IMR-90 (cell line): ENCODE measurements around the gene GPR142. TPM values are rescaled to one million over a fixed set of nuclear protein-coding genes. Genes with fewer than 3 reads are reported as not detected.

Experiments used
- ATAC-seq: fragments of 200-7000 bp; cut with Tn5 transposase; 2 replicates; pipeline ENCODE4 v1.9.1; 2020; ENCODE audit warnings: low read depth, mild to moderate bottlenecking, moderate library complexity
- BruUV-seq: library from RNA; stranded (reverse); fragments of 400-500 nt; replicated peaks from 2 replicates; lab custom pipeline; 2021; lab: Mats Ljungman, UMichigan
- CTCF ChIA-PET: fragments of 300-600 bp; formaldehyde crosslinking; extraction: SDS; loops from one replicate; lab custom pipeline; 2021; ENCODE audit warnings: antibody characterized with exemption; lab: Yijun Ruan, JAX
- POLR2A ChIA-PET: fragments of 300-600 bp; sonication (Branson Sonifier 250); formaldehyde crosslinking; loops from one replicate; lab custom pipeline; 2022; ENCODE audit warnings: antibody characterized with exemption; ENCODE audit not compliant: unreplicated experiment; lab: Charles Lee
- DNase-seq: peaks from one replicate; pipeline ENCODE4 v3.0.0; 2013
- H2AFZ ChIP-seq: replicated peaks from 2 replicates; pipeline ENCODE3; 2013; ENCODE audit warnings: low read length, mild to moderate bottlenecking; ENCODE audit not compliant: poor library complexity
- H2AK5ac ChIP-seq: 2 replicates; pipeline ENCODE4 v1.6.1; 2013; ENCODE audit warnings: low read depth, low read length, inconsistent platforms
- H2AK9ac ChIP-seq: replicated peaks from 2 replicates; pipeline ENCODE3; 2013; ENCODE audit warnings: mild to moderate bottlenecking, low read depth, low read length, moderate library complexity; ENCODE audit not compliant: poor library complexity
- H2BK120ac ChIP-seq: 2 replicates; pipeline ENCODE4 v1.6.1; 2013; ENCODE audit warnings: low read depth, low read length, inconsistent platforms
- H2BK15ac ChIP-seq: 3 replicates; pipeline ENCODE4 v1.6.1; 2013; ENCODE audit warnings: low read depth, low read length, inconsistent platforms
- H2BK20ac ChIP-seq: 2 replicates; pipeline ENCODE4 v1.6.1; 2013; ENCODE audit warnings: low read depth, mild to moderate bottlenecking, inconsistent platforms, low read length, moderate library complexity
- H2BK5ac ChIP-seq: 2 replicates; pipeline ENCODE4 v1.6.1; 2013; ENCODE audit warnings: mild to moderate bottlenecking, low read depth, low read length, inconsistent platforms; ENCODE audit not compliant: poor library complexity, severe bottlenecking
- H3K14ac ChIP-seq: replicated peaks from 2 replicates; pipeline ENCODE4 v1.6.1; 2013; ENCODE audit warnings: low read depth, low read length, inconsistent platforms
- H3K18ac ChIP-seq: 2 replicates; pipeline ENCODE4 v1.6.1; 2013; ENCODE audit warnings: low read depth, low read length, control low read depth
- H3K23ac ChIP-seq: 2 replicates; pipeline ENCODE4 v1.6.1; 2013; ENCODE audit warnings: low read depth, low read length, inconsistent platforms
- H3K27ac ChIP-seq: 2 replicates; pipeline ENCODE4 v1.5.1; 2013; ENCODE audit warnings: mild to moderate bottlenecking, control low read depth, low read length; ENCODE audit not compliant: insufficient read depth
- H3K27me3 ChIP-seq: 2 replicates; pipeline ENCODE4 v1.6.1; 2013; ENCODE audit warnings: low read length; ENCODE audit not compliant: control insufficient read depth, insufficient read depth
- H3K36me3 ChIP-seq: 2 replicates; pipeline ENCODE4 v1.6.1; 2013; ENCODE audit warnings: low read length, mixed read lengths; ENCODE audit not compliant: control insufficient read depth, insufficient read depth
- H3K4ac ChIP-seq: 2 replicates; pipeline ENCODE4 v1.6.1; 2013; ENCODE audit warnings: low read depth, low read length, inconsistent platforms
- H3K4me1 ChIP-seq: 2 replicates; pipeline ENCODE4 v1.6.1; 2013; ENCODE audit warnings: low read length, mixed read lengths; ENCODE audit not compliant: control insufficient read depth, insufficient read depth
- H3K4me2 ChIP-seq: 2 replicates; pipeline ENCODE4 v1.6.1; 2013; ENCODE audit warnings: low read depth, mild to moderate bottlenecking, control low read depth, low read length, moderate library complexity
- H3K4me3 ChIP-seq: 2 replicates; pipeline ENCODE4 v1.5.1; 2013; ENCODE audit warnings: low read depth, mild to moderate bottlenecking, control low read depth, low read length, moderate library complexity; ENCODE audit not compliant: insufficient read depth
- H3K56ac ChIP-seq: 2 replicates; pipeline ENCODE4 v1.6.1; 2013; ENCODE audit warnings: low read length, inconsistent platforms; ENCODE audit not compliant: insufficient read depth; ENCODE audit errors: extremely low read depth
- H3K79me1 ChIP-seq, 2 experiments: 2 replicates each; pipeline ENCODE4 v1.6.1; 2013; ENCODE audit warnings: low read length in 2 of 2, inconsistent platforms in 1 of 2, low read depth in 1 of 2
- H3K9ac ChIP-seq: 2 replicates; pipeline ENCODE4 v1.6.1; 2013; ENCODE audit warnings: low read depth, low read length, control low read depth
- H3K9me1 ChIP-seq: 2 replicates; pipeline ENCODE4 v1.6.1; 2013; ENCODE audit warnings: low read length, inconsistent platforms; ENCODE audit not compliant: insufficient read depth
- H3K9me3 ChIP-seq: 2 replicates; pipeline ENCODE4 v1.6.1; 2013; ENCODE audit warnings: low read length; ENCODE audit not compliant: control insufficient read depth, insufficient read depth
- H4K20me1 ChIP-seq: 2 replicates; pipeline ENCODE4 v1.6.1; 2013; ENCODE audit warnings: low read length, inconsistent platforms; ENCODE audit not compliant: insufficient read depth
- H4K5ac ChIP-seq: 2 replicates; pipeline ENCODE4 v1.6.1; 2013; ENCODE audit warnings: mild to moderate bottlenecking, low read depth, low read length, control low read depth
- H4K8ac ChIP-seq, 2 experiments: 2 replicates each; pipeline ENCODE4 v1.6.1; 2013; ENCODE audit warnings: low read depth in 2 of 2, low read length in 2 of 2, control low read depth in 1 of 2, inconsistent platforms in 1 of 2
- H4K91ac ChIP-seq: 2 replicates; pipeline ENCODE4 v1.6.1; 2013; ENCODE audit warnings: low read depth, low read length, inconsistent platforms; ENCODE audit not compliant: insufficient read depth
- CTCF ChIP-seq: conservative IDR thresholded peaks from 2 replicates; pipeline ENCODE4 v1.5.1; 2012; ENCODE audit warnings: mild to moderate bottlenecking, low read depth, low read length, improper control_type of control experiment
- NFE2L2 ChIP-seq: fragments of 150-350 bp; IDR thresholded peaks from 2 replicates; pipeline ENCODE4 v1.6.1; 2016; ENCODE audit warnings: low read depth, mild to moderate bottlenecking, low read length
- RFX5 ChIP-seq: IDR thresholded peaks from 2 replicates; pipeline ENCODE4 v1.8.0; 2012; ENCODE audit warnings: low read depth, mild to moderate bottlenecking, low read length, moderate library complexity
- WGBS, 2 experiments: methylation state at CpG; one replicate each; pipeline versions ENCODE4 v1.1.5 to v1.1.7; 2013; ENCODE audit warnings: missing lambda C conversion rate in 2 of 2; ENCODE audit not compliant: insufficient read length in 1 of 2; ENCODE audit errors: extremely low coverage in 2 of 2; 5-methylcytosine and 5-hydroxymethylcytosine counted together
- dilution Hi-C: fragments of 300-500 bp; cut with HindIII; formaldehyde crosslinking; loops from one replicate; pipeline ENCODE4 v1.14.3; 2018; ENCODE audit warnings: low sequenced_read_pairs; ENCODE audit not compliant: unreplicated experiment
- in situ Hi-C: fragments of 300-500 bp; cut with MboI; formaldehyde crosslinking; loops from 3 replicates; pipeline ENCODE4 v1.14.3; 2019; ENCODE audit warnings: low sequenced_read_pairs, inconsistent platforms, mixed read lengths
- intact Hi-C: fragments of 100-400 bp; cut with micrococcal nuclease; formaldehyde crosslinking; loops from 2 replicates; pipeline ENCODE4 v1.10.0; 2022
- polyA plus RNA-seq, 3 experiments: library from polyadenylated mRNA; depleted of rRNA; stranded (reverse); fragments of >200 nt; gene quantifications; 2 replicates each; pipeline ENCODE4 v1.2.3, GENCODE V29; 2012; ENCODE audit warnings: low replicate concordance in 1 of 3
- total RNA-seq: library from RNA; depleted of rRNA; stranded (reverse); fragments of >200 nt; gene quantifications from 2 replicates; pipeline ENCODE4 v1.2.3, GENCODE V29; 2012

Gene GPR142
- total and polyA plus RNA-seq, 2 of the 4 experiments (the other 2 are of a cell fraction): not detected

GRCh38 chr17:74393346-74393942 lies 26.1 kb downstream of the GPR142 start:
- Histone ChIP-seq H3K27ac (no peak overlapping the region), H2AK5ac (no peak overlapping the region), H4K5ac (no peak overlapping the region), H3K4me1 (no peaks in the 10 kb centered on the region), H3K9me1 (no peaks in the 10 kb centered on the region), H3K18ac (no peak overlapping the region), H3K14ac (no peak overlapping the region), H2AFZ (no peak overlapping the region), H2BK20ac (no peak overlapping the region), H3K4me3 (no peak overlapping the region), H3K56ac (no peak overlapping the region), H3K4ac (no peak overlapping the region), H3K4me2 (no peak overlapping the region), H4K20me1 (no peaks in the 10 kb centered on the region), H2BK5ac (no peak overlapping the region), H3K36me3 (no peaks in the 10 kb centered on the region), H3K79me1 (no peaks in the 10 kb centered on the region), H2BK120ac (no peak overlapping the region), H3K27me3 (no peaks in the 10 kb centered on the region), H3K9ac (no peak overlapping the region), H2BK15ac (no peak overlapping the region), H3K9me3 (peaks cover 17% of the 10 kb centered on the region), H4K8ac (no peak overlapping the region), H4K91ac (no peak overlapping the region), H3K23ac (no peak overlapping the region), H2AK9ac (no peak overlapping the region)
- dilution Hi-C loops (no loop called here), intact Hi-C loops (no loop called here), in situ Hi-C loops (no loop called here)
- BruUV-seq: no TSS peak
- TF ChIP-seq CTCF: no peak
- TF ChIP-seq NFE2L2: no peak
- no peak for TF ChIP-seq RFX5
- WGBS, 2 experiments: 20% methylated on average over 1 of the region's 6 CpGs; no CpG with 5 or more reads in 1 of the 2 experiments
- CTCF ChIA-PET: no interaction called here
- DNase-seq: no peak
- POLR2A ChIA-PET: no interaction called here
- no peak for ATAC-seq
